Skeletal muscle satellite cell (primary cell): ENCODE data around the gene CORO6.

Experiments used
- H3K27me3 ChIP-seq: 2 replicates; pipeline ENCODE4 v1.7.0; 2013; ENCODE audit warnings: low read length; ENCODE audit not compliant: control insufficient read depth, insufficient read depth
- H3K36me3 ChIP-seq: 2 replicates; pipeline ENCODE4 v1.7.0; 2013; ENCODE audit warnings: mild to moderate bottlenecking, control low read depth, low read length; ENCODE audit not compliant: insufficient read depth
- H3K4me1 ChIP-seq: 2 replicates; pipeline ENCODE4 v1.7.0; 2013; ENCODE audit warnings: low read length; ENCODE audit not compliant: control insufficient read depth, insufficient read depth
- H3K4me2 ChIP-seq: 2 replicates; pipeline ENCODE4 v1.7.0; 2013; ENCODE audit warnings: mild to moderate bottlenecking, low read length
- H3K4me3 ChIP-seq: 2 replicates; pipeline ENCODE4 v1.7.0; 2013; ENCODE audit warnings: low read length
- H3K9ac ChIP-seq: 2 replicates; pipeline ENCODE4 v1.7.0; 2013; ENCODE audit warnings: mild to moderate bottlenecking, low read depth, low read length, moderate library complexity
- H3K9me3 ChIP-seq: replicated peaks from 2 replicates; pipeline ENCODE4 v1.7.0; 2013; ENCODE audit warnings: mild to moderate bottlenecking, control low read depth, low read length

The CORO6 gene

DNA sequence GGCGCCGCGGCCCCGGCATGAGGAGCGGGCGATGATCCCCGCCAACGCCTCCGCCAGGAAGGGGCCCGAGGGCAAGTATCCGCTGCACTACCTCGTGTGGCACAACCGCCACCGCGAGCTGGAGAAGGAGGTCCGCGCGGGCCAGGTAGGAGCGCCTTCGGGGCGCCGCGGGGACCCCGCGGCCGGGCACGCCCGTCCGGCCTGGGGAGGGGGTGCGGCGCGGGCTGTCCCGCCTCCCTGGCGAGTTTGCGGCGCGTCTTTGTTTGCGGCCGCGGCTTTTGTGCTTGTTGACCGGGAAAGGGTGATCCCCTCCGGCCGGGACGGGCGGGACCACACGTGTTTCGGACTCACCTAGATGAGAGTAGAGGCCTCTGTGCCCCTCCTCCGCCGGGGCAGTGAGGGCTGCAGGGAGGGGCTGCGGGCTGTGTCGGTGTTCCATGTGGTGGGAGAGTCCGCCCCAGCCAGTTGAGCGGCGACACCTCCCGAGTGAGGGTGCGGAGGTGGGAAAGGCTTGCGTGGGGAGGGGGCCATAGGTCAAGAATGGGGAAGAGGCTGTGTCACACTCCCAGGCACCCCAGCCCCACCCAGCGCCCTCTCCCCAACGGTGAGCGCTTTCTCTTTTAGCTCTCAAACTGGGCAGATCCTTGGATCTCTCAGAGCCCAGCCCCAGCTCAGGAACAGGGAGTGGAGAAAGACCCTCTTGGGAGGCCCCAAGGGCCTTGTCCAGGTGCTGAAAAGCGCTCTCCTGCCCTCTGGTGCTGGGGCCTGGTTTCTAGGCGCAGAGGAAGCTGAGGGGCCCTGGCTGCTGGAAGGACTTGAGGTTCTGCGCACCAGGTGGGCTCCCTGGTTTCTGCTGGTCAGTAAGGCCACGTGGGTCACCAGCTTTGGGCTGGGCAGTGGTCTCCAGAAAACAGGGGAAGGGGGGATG is 28.9 kb downstream of the CORO6 start:
- Histone ChIP-seq H3K9me3 (no peaks in the 10 kb centered on the region), H3K4me1 (peaks cover 48% of the 10 kb centered on the region), H3K9ac (peak overlapping the region; percentile 61), H3K27me3 (no peaks in the 10 kb centered on the region), H3K4me2 (peak overlapping the region; percentile 90), H3K36me3 (no peaks in the 10 kb centered on the region), H3K4me3 (peak overlapping the region; percentile 80)

GRCh38 chr17:29592850-29593551 is 29.7 kb downstream of the CORO6 start, which contains the start of gene ANKRD13B:
Gene ANKRD13B (plus strand): TSS chr17:29593132. CDS start chr17:29593622, 490 bp downstream.
- peak within 1 kb of the TSS; percentile 61 for H3K9ac ChIP-seq
- H3K9me3 ChIP-seq: no peaks in the 10 kb centered on the region
- peaks cover 53% of the 10 kb centered on the region for H3K4me1 ChIP-seq
- no peaks in the 10 kb centered on the region for H3K27me3 ChIP-seq
- peak within 1 kb of the TSS; percentile 91 for H3K4me3 ChIP-seq
- H3K4me2 ChIP-seq: peak within 1 kb of the TSS; percentile 97
- H3K36me3 ChIP-seq: no peaks in the 10 kb centered on the region

DNA sequence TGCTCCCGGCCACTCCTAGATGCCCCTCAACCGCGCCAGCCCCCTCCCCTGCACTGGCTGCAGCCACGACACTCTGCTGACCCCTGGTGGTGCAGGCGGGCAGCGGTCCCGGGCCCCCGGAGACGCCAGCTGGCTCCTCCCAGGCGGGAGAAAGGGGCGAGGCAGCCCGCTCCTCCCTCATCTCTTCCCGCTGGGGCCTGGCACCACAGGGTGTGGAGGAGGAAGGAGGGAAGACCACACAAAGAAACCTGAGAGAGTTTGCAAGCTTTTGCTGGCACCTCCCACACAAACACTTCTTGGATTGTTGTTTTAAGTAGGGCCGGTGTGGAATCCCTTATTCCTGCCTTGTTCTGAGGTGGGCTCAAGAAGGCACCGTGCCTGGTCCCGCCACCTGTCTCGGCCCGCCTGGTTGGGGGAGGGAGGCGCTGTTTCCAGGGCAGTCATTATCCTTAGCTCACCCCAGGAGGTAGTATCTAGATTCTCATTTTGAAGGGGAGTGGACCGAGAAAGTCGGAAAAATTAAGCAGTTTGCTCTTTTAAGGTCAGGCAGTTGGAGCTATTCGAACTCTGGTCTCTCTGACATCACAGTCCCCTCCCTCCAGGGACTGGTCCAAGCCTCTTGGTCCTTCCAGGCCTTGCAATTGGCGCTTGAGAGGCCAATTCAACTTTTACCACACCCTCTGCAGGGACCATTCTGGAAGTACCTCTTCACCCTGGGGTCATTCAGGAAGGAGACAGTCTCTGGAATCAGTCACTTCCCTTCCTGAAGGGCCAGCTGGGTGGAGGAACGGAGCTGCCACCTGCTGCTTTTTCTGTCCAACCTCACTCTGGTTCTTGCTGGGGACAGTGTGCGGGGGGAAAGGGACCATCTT is 30.7 kb downstream of the CORO6 start:
- Histone ChIP-seq H3K9me3 (no peaks in the 10 kb centered on the region), H3K4me1 (peaks cover 63% of the 10 kb centered on the region), H3K27me3 (no peaks in the 10 kb centered on the region), H3K36me3 (no peaks in the 10 kb centered on the region), H3K4me2 (peak overlapping the region; percentile 97), H3K4me3 (peak overlapping the region; percentile 91), H3K9ac (peak overlapping the region; percentile 70)

DNA sequence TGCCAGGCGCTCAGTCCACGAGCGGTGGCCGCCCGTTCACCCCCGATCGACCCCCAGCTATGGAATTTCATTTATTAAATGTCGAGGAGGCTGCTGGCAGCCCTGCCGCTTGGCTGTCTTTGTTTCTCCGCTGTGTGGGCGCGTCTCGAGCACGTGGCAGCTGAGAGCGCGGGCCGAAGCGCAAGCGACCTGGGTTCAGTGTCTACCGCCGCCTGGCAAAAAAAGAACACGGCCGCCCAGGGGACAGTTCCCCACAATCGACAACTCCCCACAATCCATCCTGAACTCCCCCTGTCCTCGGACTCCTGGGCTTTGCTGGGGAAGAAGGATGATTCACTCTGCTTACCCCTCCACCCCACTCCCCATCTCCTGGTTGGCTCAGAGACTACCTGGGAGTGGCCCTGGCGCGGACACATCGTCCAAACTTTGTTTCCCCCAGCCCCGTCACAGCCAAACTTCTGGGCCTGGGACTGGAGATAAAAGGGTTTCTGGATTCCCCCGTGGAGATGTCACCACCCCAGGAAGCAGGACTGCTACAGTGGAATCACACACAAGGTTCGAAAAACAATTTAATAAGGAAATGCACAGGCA is 31.5 kb downstream of the CORO6 start:
- H3K36me3 ChIP-seq: no peaks in the 10 kb centered on the region
- H3K9me3 ChIP-seq: no peaks in the 10 kb centered on the region
- H3K9ac ChIP-seq: peak overlapping the region; percentile 70
- H3K4me2 ChIP-seq: peak overlapping the region; percentile 97
- peaks cover 69% of the 10 kb centered on the region for H3K4me1 ChIP-seq
- peak overlapping the region; percentile 91 for H3K4me3 ChIP-seq
- no peaks in the 10 kb centered on the region for H3K27me3 ChIP-seq

- no peaks in the 10 kb centered on the region for H3K9me3 ChIP-seq
- peak overlapping the region; percentile 70 for H3K9ac ChIP-seq
- no peaks in the 10 kb centered on the region for H3K36me3 ChIP-seq
- peak overlapping the region; percentile 91 for H3K4me3 ChIP-seq
- H3K4me1 ChIP-seq: peaks cover 64% of the 10 kb centered on the region
- no peaks in the 10 kb centered on the region for H3K27me3 ChIP-seq
- peak overlapping the region; percentile 97 for H3K4me2 ChIP-seq
These were observed 32.1 kb downstream of the CORO6 start for GRCh38 chr17:29590411-29591145.

DNA sequence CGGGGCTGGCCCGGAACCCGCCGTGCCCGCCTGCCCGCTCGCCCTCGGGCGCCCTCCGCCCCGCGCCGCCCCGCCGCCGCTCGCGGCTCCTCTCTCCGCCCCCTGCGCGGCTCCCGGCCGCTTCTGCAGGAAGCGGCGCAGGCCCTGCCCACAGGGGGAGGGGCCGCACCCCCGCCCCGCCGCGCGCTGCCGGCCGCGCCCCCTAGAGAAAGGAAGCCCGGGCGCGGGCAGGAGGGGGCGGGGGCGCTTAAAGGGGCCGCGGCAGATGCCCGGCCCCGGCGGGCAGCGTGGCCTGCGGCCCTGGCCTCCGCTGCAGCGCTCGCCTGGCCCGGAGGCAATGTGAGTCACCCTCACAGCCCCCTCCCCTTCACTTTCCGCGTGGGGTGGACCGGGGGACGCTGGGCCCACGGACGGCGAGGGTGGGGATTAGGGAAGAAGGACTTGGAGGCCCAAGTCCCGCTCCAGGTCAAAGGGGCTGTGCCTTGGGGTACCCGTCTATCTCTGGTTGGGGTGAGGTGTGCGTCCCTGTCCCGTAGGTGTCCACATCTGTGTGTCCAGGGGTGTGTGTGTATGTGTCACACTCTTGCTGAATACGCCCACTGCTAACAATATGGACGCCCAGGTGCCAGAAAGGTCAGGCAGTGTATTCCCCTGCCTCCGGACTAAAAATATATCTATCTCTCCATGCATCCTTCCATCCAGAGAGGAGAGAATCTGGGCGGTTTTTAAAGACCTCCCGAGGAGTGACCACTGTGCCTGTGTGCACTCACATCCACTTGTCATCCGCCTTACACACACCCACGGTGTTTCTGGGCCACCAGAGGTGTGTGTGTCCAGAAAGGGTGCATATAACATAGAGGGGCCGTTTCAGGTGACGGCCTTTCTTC is 32.9 kb downstream of the CORO6 start, which contains the start of gene GIT1:
TSS of gene GIT1 (minus strand) at position 125 of the 887 bp plus-strand sequence. CDS start 270 bp downstream, outside the sequence.
- Histone ChIP-seq H3K4me2 (peak within 1 kb of the TSS; percentile 97), H3K4me3 (peak within 1 kb of the TSS; percentile 91), H3K4me1 (peaks cover 68% of the 10 kb centered on the region), H3K27me3 (no peaks in the 10 kb centered on the region), H3K36me3 (no peaks in the 10 kb centered on the region), H3K9me3 (no peaks in the 10 kb centered on the region), H3K9ac (peak within 1 kb of the TSS; percentile 84)

GRCh38 chr17:29588562-29589411 is 33.9 kb downstream of the CORO6 start:
- H3K4me1 ChIP-seq: peaks cover 72% of the 10 kb centered on the region
- H3K36me3 ChIP-seq: no peaks in the 10 kb centered on the region
- H3K4me2 ChIP-seq: peak overlapping the region; percentile 97
- no peaks in the 10 kb centered on the region for H3K9me3 ChIP-seq
- H3K4me3 ChIP-seq: peak overlapping the region; percentile 91
- H3K9ac ChIP-seq: peak overlapping the region; percentile 84
- no peaks in the 10 kb centered on the region for H3K27me3 ChIP-seq

- no peaks in the 10 kb centered on the region for H3K27me3 ChIP-seq
- H3K9ac ChIP-seq: peak overlapping the region; percentile 84
- no peaks in the 10 kb centered on the region for H3K9me3 ChIP-seq
- peak overlapping the region; percentile 97 for H3K4me2 ChIP-seq
- peaks cover 72% of the 10 kb centered on the region for H3K4me1 ChIP-seq
- H3K36me3 ChIP-seq: peaks cover 4% of the 10 kb centered on the region
- H3K4me3 ChIP-seq: peak overlapping the region; percentile 91
These were observed 34.6 kb downstream of the CORO6 start for GRCh38 chr17:29588017-29588561.

DNA sequence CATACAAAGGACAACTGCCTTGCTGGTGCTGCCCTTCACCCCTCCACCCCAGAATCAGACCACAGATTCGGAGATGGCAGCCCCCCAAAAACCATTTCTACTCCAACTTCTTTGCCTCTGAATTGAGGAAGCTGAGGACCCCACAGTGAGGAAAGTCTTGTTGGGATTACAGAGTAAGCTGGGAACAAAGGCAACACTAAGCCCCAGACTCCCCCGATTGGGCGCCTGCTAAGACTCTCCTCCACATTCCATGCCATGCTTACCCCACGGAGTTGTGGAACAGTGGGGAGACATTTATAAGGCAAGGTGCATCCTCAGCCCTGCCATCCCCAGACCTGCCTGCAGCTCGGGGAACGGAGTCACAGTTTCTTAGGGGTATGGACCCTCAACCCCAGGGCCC is 35.1 kb downstream of the CORO6 start:
- Histone ChIP-seq H3K36me3 (peaks cover 9% of the 10 kb centered on the region), H3K4me2 (peak overlapping the region; percentile 97), H3K4me1 (peaks cover 69% of the 10 kb centered on the region), H3K4me3 (peak overlapping the region; percentile 91), H3K9me3 (no peaks in the 10 kb centered on the region), H3K27me3 (no peaks in the 10 kb centered on the region), H3K9ac (peak overlapping the region; percentile 84)
